CD4-positive, alpha-beta T cell treated with Interleukin-12 subunit alpha and Interleukin-12 subunit beta, for 1 hour (primary cell): Measurements from ENCODE around the gene SLU7.

Source experiments
- DNase-seq: peaks from one replicate; pipeline ENCODE4 v3.0.0-alpha.2; 2020

SLU7 gene

DNA sequence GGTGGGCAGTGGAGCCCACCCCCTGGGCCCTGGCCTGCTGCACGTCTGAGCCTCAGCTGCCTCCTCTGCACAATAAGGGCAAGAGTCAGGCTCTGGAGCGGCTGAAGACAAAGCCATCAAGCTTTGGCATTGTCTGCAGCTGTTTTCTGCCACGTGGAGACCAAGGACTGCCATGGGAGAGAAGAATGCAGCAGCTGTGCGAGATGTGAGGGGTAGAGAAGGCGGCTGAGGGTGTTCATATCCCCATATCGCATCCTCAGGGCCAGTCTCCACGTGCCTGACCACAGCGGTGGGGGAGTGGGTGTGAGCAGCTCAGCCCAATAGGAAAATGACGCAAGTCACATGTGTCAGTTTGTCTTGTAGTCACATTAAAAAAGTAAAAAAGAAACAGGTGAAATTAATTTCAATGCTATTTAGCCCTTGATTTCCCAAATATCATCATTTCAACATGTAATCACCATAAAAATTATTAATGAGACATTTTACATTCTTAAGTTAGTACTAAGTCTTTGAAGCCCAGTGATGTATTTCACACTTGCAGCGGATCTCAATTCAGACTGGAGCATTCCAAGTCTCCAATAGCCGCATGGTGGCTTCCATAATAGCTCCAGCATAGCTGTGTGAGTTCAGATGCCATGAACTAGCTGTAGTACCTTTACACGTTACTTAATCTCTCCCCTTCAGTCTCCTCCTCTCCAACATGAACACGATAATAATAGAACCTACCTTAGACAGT lies 55.1 kb downstream of the SLU7 start:
- no peak for DNase-seq

DNA sequence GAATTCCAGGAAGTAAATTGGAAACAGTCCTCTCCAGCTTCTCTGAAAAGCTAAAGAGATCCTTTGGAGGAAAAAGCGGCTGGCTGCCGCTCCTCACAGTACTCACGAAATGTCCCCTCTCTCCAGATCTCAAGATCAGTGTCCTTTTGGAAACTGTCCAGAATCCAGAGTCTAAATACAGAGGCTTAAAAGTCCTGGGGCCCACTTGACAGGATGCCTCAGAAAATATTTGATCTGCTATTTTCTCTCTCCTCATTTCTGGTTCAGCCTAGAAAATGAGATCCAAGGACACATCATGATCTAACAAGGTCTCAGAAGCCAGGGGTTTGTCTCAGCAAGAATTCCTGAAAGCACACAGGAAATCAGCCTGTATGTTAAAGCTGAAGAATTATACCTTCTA lies 55.7 kb downstream of the SLU7 start:
- DNase-seq, result no peak

DNA sequence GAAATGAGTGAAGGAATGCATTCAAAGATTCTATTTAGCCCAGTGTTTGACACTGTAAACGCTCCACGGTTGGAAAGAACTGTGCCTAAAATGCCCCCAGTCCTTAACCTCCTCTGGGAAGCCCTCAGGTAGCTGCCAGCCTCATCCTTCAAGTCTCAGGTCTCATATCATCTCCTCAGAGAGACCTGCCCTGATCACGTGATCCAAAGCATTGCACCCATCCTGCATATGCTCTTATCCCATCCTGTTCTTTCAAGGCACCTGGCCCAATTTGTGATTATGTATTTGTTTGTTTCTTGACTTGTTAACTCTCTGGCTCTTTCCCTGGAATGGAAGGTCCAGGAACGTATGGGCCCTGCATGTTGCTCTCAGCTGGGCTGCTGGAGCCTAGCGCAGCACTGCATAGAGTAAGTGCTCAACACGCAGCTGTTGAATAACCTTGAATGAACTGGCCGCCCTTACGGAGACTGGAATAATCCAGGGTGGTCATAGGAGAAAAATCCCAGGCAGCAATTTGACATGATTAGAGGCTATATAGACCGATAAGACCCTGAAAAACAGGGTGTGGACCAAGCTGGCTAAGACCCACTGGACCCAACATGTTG lies 57.2 kb downstream of the SLU7 start:
- no peak for DNase-seq

DNA sequence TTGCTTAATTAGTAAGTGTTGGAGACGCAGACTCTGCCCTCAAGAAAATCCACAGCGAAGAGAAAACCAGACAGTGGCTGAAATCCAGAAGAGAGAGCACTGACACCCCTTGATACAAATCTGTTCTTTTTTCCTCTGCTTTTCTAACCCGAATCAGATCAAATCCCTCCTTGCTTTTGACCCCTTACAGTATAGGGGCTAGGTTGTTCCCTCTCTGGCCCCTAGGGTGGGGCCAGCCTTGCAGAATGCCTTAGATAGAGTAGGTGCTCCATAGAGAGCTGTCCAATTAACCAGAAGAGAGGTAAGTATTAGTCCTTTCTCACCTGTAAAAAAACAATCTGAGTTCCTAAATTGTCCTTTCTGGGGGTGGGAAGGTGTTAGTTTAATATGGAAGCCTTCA lies 58.6 kb downstream of the SLU7 start:
- DNase-seq, result no peak

DNA sequence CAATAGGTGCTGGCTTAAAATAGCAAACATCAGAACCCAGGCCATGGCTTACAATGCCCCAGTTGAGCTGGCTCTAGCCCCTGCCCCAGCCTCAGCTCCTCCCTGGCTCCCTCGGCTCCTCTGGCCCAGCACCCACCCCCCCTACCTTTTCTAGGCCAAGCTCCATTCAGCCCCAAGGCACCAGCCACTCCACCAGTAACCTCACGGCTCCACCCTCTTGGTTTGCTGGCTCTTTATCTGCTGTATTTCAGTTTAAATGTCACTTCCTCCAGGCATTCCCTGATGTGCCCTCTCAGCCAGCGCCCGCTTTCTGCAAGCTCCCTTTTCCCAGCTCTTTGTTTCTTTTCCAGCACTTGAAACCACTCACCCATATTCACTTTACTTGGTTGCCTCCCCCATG lies 59.1 kb downstream of the SLU7 start:
- no peak for DNase-seq

DNA sequence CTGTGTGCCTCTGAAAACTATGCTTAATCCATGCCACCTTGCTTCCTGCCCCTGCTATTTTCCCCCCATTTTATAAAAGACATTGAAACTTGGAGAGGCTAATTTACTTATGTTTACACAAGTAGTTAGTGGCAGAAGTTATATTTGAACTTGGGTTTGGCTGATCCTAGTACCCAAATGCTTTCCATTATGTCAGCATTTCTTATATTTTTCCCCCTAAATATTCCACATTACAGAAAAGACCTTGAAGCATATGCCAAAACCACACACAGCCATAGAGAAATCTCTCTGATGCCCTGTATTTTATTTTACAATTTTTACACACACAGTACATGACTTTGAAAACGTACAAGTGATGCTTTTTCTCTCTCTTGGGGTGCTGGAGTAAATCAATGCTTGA lies 59.6 kb downstream of the SLU7 start:
- DNase-seq, result no peak

DNA sequence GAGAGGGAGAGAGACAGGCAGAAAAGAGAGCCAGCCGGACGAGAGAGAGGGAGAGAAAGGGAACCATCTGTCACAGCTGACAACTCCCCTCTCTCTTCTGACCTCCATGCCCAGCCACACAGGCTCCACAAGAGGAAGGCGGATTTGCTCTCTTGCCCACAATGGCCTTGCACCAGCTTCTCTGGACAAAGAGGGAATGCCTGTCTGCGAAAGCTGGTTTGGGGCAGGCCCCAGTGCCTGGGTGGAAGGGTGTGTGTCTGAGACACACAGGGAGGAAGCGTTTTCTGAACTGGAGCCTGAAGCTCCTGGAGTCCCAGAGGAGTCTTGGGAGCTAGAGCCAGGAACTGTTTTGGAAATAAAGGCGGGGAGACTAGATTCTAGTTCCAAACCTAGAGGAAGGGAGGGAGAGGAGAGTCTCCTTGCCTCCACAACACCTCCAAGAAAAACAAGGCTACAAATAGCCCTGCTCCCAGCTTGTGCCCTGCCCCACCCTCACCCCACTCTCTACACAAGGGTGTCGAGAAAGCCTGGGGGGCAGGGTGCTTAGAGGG lies 60.9 kb downstream of the SLU7 start:
- DNase-seq, result no peak

DNA sequence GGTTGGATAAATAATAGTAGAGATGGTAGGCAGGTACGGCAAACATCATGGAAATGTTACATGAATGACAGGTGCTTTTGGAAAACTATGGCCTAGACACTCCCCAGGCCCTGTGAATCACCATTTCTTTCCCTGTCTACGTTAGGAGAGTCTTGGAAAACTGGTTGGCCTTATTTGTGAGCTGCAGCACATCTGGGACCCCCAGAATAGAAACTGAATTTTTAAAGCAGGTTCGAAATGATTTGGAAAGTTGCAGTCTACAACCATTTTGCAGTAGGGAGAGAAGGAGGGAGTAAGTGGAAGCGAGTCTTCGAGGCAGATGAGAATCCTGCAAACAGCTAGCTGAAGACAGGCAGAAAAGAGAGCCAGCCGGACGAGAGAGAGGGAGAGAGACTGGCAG lies 61.5 kb downstream of the SLU7 start:
- no peak for DNase-seq

DNA sequence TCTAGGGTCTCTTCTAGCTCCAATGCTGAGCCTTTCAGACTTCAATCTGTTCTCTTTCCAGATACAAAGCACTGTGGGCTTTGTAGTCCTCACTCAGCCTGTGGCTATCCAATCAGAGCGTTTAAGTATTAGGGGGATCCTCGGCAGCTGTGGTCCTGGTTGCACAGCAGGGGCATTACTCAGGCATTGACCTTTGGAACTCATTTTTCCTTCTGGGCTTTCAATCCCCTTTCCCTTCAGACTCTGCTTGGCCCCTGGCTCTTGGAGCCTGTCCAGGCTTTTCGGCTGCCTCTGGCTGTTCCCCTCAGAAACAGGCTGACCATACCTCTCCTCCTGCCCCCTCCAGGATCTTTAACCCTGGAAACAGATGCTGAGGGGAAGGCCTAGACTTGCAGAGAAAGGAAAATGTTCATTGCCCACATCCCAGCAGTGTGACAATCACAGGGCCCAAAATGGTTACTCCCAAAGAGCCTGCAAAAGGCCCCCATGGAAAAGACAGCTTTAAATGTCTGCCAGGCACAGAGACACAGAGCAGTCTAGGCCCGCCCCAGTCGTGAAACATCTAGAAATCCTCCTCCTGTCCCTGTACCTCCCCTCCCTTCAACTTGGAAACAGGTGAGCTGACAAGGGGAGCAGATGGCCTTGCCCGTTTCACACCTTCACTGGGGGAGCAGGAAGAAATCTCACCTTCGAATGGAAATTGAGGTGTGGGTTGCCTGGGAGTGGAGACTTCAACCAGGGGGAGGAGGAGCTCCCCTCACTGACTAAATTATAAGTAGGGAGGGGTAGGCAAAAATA lies 62.1 kb downstream of the SLU7 start:
- DNase-seq, result no peak

DNA sequence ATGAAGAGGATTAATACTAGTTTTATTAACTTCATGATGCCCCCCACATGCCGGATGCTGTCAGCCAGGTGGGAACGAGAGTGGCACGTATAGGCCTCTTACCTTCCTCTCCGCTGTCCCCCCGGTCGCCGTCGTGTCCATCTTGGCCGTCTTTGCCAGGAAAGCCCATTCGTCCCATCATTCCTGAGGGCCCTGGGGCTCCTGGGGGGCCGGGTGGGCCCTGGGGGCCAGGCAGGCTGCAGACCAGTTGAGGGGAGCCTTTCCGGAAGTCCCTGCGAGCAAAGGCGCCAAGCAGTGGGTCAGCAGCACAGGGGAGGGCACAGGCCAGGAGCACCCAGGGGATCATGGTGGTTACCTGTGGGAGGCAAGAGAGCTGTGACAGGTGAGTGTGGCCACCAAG lies 64.2 kb downstream of the SLU7 start:
- no peak for DNase-seq

DNA sequence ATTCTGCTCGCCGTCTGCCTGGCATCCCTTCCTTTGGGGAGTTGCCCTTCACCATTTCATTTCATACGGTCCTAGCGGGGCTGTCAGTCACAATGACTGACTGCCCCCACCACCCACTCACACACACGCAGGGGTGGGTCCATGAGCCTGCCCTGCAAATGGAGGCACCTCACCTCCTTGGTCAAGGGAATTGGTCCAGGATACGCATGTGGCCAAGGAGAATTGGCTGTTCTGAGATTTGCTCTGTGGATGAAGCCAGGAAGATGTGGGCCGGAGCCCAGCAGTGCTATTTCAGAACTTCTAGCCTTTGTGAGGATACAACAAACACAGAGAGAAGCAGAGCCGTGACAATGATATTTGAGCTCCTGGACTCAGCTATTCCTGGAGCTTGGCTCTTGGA lies 65.5 kb downstream of the SLU7 start:
- DNase-seq, result no peak

DNA sequence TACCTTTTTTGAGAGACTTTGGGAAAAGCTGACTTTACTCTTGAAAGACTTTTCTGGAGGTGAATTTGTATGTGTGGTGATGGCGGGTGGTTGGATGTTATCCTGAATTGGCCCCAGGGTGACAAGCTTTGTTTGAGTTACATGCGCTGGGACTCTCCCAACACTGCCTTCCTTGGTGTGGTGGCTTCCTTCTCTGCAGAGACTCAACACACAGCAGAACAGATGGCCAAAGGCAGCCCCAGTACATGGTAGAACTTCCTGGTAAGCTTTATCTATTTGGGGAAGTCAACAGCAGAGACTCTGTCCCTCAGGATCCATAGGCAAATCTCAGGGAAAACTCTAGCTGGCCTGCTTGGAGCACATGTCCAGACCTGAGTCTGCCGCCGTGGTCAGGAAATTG lies 66.6 kb downstream of the SLU7 start:
- no peak for DNase-seq
